OCI-LY3 (cell line): ENCODE measurements around the gene ITIH3.
A peak's percentile ranks its signal among the peaks of the same experiment; 100 is the strongest.

ENCODE experiments used
- H2AFZ ChIP-seq: fragments of 200-600, 300-600 bp; shearing (Covaris generic); 2 replicates; pipeline ENCODE4 v1.6.0; 2014; ENCODE audit warnings: antibody characterized with exemption, low read depth, low read length
- H3K27ac ChIP-seq: fragments of 200-600, 300-600 bp; sonication (generic); 2 replicates; pipeline ENCODE4 v1.5.1; 2014; ENCODE audit warnings: mild to moderate bottlenecking, low read length, moderate library complexity, mixed read lengths
- H3K27me3 ChIP-seq: fragments of 200-600, 300-600 bp; sonication (generic); 2 replicates; pipeline ENCODE4 v1.6.1; 2014; ENCODE audit warnings: low read depth, low read length, mixed read lengths
- H3K36me3 ChIP-seq: fragments of 200-600, 300-600 bp; sonication (generic); replicated peaks from 2 replicates; pipeline ENCODE3; 2014; ENCODE audit warnings: low read depth, low read length, mixed read lengths
- H3K4me1 ChIP-seq: fragments of 300-600, 200-600 bp; sonication (generic); 2 replicates; pipeline ENCODE4 v1.6.1; 2014; ENCODE audit warnings: low read length, mixed read lengths
- H3K4me2 ChIP-seq: fragments of 200-600, 300-600 bp; sonication (generic); 2 replicates; pipeline ENCODE4 v1.6.1; 2014; ENCODE audit warnings: low read length, mixed read lengths
- H3K4me3 ChIP-seq: fragments of 300-600, 200-600 bp; sonication (generic); 2 replicates; pipeline ENCODE4 v1.5.1; 2014; ENCODE audit warnings: antibody characterized with exemption, mild to moderate bottlenecking, low read length, moderate library complexity
- H3K79me2 ChIP-seq: fragments of 300-600, 200-600 bp; shearing (Covaris generic); 2 replicates; pipeline ENCODE4 v1.6.1; 2014; ENCODE audit warnings: mild to moderate bottlenecking, low read length, mixed read lengths
- H3K9ac ChIP-seq: fragments of 300-600, 200-600 bp; shearing (Covaris generic); 2 replicates; pipeline ENCODE4 v1.6.0; 2014; ENCODE audit warnings: mild to moderate bottlenecking, low read length, moderate library complexity
- H3K9me3 ChIP-seq: fragments of 200-600, 300-600 bp; shearing (Covaris generic); 2 replicates; pipeline ENCODE4 v1.6.1; 2014; ENCODE audit warnings: low read length, mixed read lengths; ENCODE audit not compliant: insufficient read depth
- H4K20me1 ChIP-seq: fragments of 200-600, 300-600 bp; sonication (generic); 2 replicates; pipeline ENCODE4 v1.6.1; 2016; ENCODE audit warnings: low read length, mixed read lengths; ENCODE audit not compliant: insufficient read depth
- EZH2phosphoT487 ChIP-seq: fragments of 200-600 bp; shearing (Covaris generic); IDR thresholded peaks from 2 replicates; pipeline ENCODE4 v1.6.1; 2018; ENCODE audit warnings: antibody characterized with exemption, mixed run types, low read depth
- TF ChIP-seq, protein P1 (sequence below): fragments of 200-600, 300-600 bp; sonication (generic); IDR thresholded peaks from 2 replicates; pipeline ENCODE4 v1.5.1; 2014; ENCODE audit warnings: antibody characterized with exemption, low read length, low read depth

Gene ITIH3

DNA sequence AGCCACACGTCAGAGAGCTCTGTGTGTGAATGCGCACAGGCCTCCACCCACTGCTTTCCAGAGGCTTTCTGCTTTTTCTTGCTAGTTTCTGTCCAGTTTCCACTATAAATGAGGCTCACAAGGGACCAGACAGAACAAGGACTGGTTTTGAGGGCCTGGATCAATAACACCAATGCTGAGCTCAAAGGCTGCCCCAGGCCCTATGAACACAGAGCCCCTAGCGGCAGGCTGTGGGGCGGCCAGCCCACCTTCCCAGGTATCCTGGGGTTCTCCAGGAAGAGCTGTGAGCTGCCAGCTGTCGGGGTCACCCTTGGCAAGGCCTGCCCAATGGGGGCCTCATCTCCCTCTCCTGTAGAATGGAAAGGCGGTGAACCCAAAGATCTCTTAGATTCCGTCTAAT lies 2.2 kb upstream of the ITIH3 start:
- Histone ChIP-seq H3K9ac (no peak overlapping the region), H2AFZ (no peak overlapping the region), H3K36me3 (no peaks in the 10 kb centered on the region), H3K79me2 (no peaks in the 10 kb centered on the region), H3K4me2 (no peak overlapping the region), H3K27ac (no peak overlapping the region), H3K4me1 (0 out of 2 replicates have a peak, but pooled peaks cover 4% of the 10 kb centered on the region), H3K9me3 (no peaks in the 10 kb centered on the region), H3K4me3 (no peak overlapping the region), H3K27me3 (no peaks in the 10 kb centered on the region), H4K20me1 (no peaks in the 10 kb centered on the region)
- TF ChIP-seq EZH2phosphoT487 = no peak
- TF ChIP-seq, protein P1, sequence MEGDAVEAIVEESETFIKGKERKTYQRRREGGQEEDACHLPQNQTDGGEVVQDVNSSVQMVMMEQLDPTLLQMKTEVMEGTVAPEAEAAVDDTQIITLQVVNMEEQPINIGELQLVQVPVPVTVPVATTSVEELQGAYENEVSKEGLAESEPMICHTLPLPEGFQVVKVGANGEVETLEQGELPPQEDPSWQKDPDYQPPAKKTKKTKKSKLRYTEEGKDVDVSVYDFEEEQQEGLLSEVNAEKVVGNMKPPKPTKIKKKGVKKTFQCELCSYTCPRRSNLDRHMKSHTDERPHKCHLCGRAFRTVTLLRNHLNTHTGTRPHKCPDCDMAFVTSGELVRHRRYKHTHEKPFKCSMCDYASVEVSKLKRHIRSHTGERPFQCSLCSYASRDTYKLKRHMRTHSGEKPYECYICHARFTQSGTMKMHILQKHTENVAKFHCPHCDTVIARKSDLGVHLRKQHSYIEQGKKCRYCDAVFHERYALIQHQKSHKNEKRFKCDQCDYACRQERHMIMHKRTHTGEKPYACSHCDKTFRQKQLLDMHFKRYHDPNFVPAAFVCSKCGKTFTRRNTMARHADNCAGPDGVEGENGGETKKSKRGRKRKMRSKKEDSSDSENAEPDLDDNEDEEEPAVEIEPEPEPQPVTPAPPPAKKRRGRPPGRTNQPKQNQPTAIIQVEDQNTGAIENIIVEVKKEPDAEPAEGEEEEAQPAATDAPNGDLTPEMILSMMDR = peak; percentile 29; the same call in 1 of the 2 replicates

DNA sequence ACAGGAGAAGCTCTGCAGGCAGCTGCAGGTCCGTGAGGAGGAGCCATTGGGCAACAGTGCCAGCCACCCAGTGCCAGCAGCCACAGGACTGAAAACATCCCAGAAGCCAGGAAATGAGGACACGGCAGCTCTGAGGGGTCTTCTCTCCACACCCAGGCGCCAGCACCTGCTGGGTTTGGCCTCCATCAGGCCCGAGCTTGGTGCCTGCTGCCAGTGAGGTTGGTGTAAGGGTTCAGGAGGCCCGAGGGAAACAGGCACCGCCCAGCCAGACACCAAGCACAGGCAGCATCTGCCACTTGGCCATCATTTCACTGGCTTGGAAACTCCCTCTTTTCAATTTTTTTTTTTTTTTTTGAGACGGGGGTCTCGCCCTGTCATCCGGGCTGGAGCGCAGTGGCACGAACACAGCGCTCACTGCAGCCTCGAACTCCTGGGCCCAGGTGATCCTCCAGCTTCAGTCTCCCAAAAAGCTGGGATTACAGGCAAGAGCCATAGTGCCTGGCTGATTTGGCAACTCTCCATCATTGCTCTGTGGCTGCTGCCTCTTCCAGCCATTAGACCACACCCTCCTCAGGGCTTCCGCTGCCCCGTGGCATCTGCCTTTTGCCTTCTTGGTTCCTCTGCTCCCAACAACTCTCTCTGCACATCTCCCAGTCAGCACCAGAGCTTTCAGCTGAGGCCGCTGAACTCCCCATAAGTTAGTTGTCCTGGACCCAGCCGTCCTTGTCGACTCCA lies 1.5 kb upstream of the ITIH3 start:
- TF ChIP-seq, protein P1 = no peak
- no peak for TF ChIP-seq EZH2phosphoT487
- no peaks in the 10 kb centered on the region for H3K27me3 ChIP-seq
- no peaks in the 10 kb centered on the region for H3K79me2 ChIP-seq
- no peak overlapping the region; the same call in 1 of the 2 replicates for H2AFZ ChIP-seq
- no peak overlapping the region for H3K4me2 ChIP-seq
- no peaks in the 10 kb centered on the region for H3K36me3 ChIP-seq
- no peak overlapping the region for H3K9ac ChIP-seq
- H3K4me1 ChIP-seq = 0 out of 2 replicates have a peak, but pooled peaks cover 4% of the 10 kb centered on the region
- no peak overlapping the region for H3K27ac ChIP-seq
- no peak overlapping the region for H3K4me3 ChIP-seq
- no peaks in the 10 kb centered on the region for H4K20me1 ChIP-seq
- no peaks in the 10 kb centered on the region for H3K9me3 ChIP-seq

DNA sequence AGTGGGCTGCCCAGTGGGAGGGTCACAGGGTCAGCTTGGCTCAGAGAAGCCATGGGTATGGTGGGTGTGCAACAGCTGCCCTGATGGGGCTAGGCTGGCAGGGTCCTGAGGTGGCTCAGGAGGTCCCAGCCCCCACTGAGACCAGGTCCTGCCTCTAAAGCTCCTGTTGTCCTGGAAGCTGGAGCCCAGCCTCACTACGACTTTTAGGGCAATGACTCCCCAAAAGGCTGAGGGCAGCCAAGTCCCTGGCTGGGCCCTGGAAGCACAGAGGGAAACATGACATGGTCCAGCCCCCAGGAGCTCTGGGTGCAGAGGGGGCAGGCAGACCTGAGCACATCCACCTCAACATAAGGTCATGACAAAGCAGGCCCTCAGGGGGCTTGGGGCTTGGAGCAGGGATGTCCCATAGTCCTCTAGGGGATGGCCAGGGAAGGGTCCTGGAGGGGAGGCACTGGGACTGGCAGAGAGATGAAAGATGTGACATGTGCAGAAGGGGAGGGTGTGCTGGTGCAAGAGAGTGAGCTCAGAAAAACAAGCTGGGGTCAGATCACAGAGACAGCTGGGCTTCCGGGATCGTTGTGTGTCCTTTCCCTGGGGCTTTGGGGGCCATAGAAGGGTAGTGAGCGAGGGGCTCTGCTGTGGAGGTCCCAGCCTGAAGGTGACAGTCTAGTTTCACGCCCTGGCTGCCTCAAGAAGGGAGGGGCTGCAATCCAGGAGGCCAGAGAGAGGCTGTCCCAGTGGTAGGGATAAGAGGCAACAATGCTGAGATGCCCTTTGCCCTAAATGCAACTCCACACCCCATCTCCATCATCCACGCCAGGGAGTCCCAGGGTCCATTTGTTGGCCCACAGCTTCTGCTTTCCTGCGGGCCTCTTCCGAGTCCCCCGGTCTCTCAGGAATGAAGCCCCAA lies 639 bp upstream of the ITIH3 start:
- Histone ChIP-seq H3K9ac (no peak overlapping the region), H3K4me3 (no peak overlapping the region), H3K4me2 (no peak overlapping the region), H4K20me1 (no peaks in the 10 kb centered on the region), H3K27ac (no peak overlapping the region), H3K36me3 (no peaks in the 10 kb centered on the region), H3K4me1 (0 out of 2 replicates have a peak, but pooled peaks cover 4% of the 10 kb centered on the region), H2AFZ (0 out of 2 replicates have a peak overlapping the region, but pooled peaks have one; percentile 1), H3K79me2 (no peaks in the 10 kb centered on the region), H3K9me3 (no peaks in the 10 kb centered on the region), H3K27me3 (no peaks in the 10 kb centered on the region)
- no peak for TF ChIP-seq EZH2phosphoT487
- TF ChIP-seq, protein P1 = no peak

DNA sequence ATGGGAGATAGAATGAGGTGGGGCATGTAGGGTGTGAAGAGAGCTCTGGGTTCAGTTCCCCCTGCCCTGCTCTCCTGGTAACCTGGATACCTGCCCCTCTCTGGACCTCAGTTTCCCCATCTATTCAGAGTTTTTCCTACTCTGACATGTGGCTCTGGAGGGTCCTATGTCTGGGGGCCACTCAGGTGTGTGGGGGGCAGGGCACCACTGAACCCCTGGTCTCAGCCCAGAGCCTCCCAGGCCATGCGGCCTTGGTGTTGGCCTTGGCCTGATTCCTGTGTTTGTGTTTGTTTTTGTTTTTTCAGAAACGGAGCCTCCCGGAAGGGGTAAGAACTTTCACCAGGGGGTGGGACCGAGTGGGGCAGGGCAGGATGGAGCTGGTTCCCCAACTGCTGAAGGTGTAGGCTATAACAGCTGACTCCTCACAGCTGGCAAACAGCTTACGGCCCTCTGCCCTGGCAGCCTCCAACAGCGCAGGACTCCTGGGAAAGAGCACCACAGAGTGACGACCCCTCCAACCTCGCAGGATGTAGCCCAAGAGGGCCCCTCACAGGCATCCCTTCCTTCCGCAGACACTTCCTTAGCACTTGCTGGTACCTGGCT lies 803 bp downstream of the ITIH3 start:
- Histone ChIP-seq H3K27me3 (no peaks in the 10 kb centered on the region), H3K4me1 (0 out of 2 replicates have a peak, but pooled peaks cover 4% of the 10 kb centered on the region), H3K27ac (no peak overlapping the region), H3K9me3 (no peaks in the 10 kb centered on the region), H3K9ac (no peak overlapping the region), H4K20me1 (no peaks in the 10 kb centered on the region), H3K4me3 (no peak overlapping the region), H3K36me3 (no peaks in the 10 kb centered on the region), H3K4me2 (no peak overlapping the region), H2AFZ (no peak overlapping the region), H3K79me2 (no peaks in the 10 kb centered on the region)
- TF ChIP-seq EZH2phosphoT487 = no peak
- TF ChIP-seq, protein P1 = no peak
